ENCODE data around the gene FMNL2. TPM values are rescaled to one million over a fixed set of nuclear protein-coding genes. Genes with fewer than 3 reads are reported as not detected.

Gene FMNL2
- total RNA-seq, 1 experiment from 2014 or later: 28.1 TPM

DNA sequence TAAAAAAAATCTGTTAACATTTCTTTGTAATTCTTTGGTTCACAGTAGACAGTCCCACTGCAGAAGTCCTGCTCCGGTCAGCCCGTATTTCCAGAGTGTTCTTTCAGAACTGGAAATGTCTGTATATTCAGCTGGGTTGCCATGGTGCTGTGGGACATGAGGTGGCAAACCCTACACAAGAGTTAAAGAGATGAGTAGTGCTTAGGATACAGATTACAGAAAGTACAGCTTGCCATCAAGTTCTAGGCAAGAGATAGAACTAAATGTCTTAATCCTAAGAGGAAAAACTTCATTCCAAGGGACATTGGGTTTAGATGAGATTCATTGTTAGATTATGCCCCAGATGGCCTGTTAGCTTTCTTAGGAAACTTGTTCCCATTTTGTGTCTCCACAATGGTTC, 60.1 kb downstream of the FMNL2 start:
- no peak overlapping the region for H3K27ac ChIP-seq (ENCODE audit: low read depth, low read length)
- ChIA-PET RAD21 (ENCODE audit: low non-redundant PET in 1 of 2, low total read pairs in 2 of 2, uncharacterized antibody in 2 of 2, unreplicated experiment in 2 of 2) (no interaction called here), CTCF (no interaction called here), POLR2A (no interaction called here)
- no peak for TF ChIP-seq ZFX (IDR thresholded peaks at IDR 0.05)
- TF ChIP-seq EZH2phosphoT487 (IDR thresholded peaks at IDR 0.05; ENCODE audit: borderline replicate concordance): no peak
- TF ChIP-seq CEBPB (IDR thresholded peaks at IDR 0.05; ENCODE audit: low read depth): no peak
- TF ChIP-seq POLR2AphosphoS5 (IDR thresholded peaks at IDR 0.05; ENCODE audit: low read depth, low read length): no peak
- TF ChIP-seq SRF (IDR thresholded peaks at IDR 0.05; ENCODE audit: low read depth): no peak
- TF ChIP-seq SP1 (IDR thresholded peaks at IDR 0.05; ENCODE audit: low read depth): no peak
- TF ChIP-seq TCF7L2 (IDR thresholded peaks at IDR 0.05; ENCODE audit: borderline replicate concordance, extremely low read depth, insufficient read depth, insufficient read length): no peak
- TF ChIP-seq ZNF274 (IDR thresholded peaks at IDR 0.05; ENCODE audit: low read depth, low read length): no peak
- no peak for TF ChIP-seq POLR2A (IDR thresholded peaks at IDR 0.05; ENCODE audit: borderline replicate concordance, extremely low read depth, insufficient read depth, insufficient read length)
- no peak for TF ChIP-seq SIN3A (IDR thresholded peaks at IDR 0.05; ENCODE audit: low read depth)
- TF ChIP-seq JUND (IDR thresholded peaks at IDR 0.05): no peak
- no peak for TF ChIP-seq FOSL1 (IDR thresholded peaks at IDR 0.05; ENCODE audit: low read depth)
- TF ChIP-seq, protein P1, sequence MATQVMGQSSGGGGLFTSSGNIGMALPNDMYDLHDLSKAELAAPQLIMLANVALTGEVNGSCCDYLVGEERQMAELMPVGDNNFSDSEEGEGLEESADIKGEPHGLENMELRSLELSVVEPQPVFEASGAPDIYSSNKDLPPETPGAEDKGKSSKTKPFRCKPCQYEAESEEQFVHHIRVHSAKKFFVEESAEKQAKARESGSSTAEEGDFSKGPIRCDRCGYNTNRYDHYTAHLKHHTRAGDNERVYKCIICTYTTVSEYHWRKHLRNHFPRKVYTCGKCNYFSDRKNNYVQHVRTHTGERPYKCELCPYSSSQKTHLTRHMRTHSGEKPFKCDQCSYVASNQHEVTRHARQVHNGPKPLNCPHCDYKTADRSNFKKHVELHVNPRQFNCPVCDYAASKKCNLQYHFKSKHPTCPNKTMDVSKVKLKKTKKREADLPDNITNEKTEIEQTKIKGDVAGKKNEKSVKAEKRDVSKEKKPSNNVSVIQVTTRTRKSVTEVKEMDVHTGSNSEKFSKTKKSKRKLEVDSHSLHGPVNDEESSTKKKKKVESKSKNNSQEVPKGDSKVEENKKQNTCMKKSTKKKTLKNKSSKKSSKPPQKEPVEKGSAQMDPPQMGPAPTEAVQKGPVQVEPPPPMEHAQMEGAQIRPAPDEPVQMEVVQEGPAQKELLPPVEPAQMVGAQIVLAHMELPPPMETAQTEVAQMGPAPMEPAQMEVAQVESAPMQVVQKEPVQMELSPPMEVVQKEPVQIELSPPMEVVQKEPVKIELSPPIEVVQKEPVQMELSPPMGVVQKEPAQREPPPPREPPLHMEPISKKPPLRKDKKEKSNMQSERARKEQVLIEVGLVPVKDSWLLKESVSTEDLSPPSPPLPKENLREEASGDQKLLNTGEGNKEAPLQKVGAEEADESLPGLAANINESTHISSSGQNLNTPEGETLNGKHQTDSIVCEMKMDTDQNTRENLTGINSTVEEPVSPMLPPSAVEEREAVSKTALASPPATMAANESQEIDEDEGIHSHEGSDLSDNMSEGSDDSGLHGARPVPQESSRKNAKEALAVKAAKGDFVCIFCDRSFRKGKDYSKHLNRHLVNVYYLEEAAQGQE (IDR thresholded peaks at IDR 0.05; ENCODE audit: low read depth): no peak
- TF ChIP-seq, protein P2, sequence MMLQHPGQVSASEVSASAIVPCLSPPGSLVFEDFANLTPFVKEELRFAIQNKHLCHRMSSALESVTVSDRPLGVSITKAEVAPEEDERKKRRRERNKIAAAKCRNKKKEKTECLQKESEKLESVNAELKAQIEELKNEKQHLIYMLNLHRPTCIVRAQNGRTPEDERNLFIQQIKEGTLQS (IDR thresholded peaks at IDR 0.05): no peak
- TF ChIP-seq YY1 (IDR thresholded peaks at IDR 0.05; ENCODE audit: extremely low read depth, insufficient replicate concordance, low read depth, low read length): no peak
- no peak for TF ChIP-seq EZH2 (IDR thresholded peaks at IDR 0.05)
- TF ChIP-seq, protein P3, sequence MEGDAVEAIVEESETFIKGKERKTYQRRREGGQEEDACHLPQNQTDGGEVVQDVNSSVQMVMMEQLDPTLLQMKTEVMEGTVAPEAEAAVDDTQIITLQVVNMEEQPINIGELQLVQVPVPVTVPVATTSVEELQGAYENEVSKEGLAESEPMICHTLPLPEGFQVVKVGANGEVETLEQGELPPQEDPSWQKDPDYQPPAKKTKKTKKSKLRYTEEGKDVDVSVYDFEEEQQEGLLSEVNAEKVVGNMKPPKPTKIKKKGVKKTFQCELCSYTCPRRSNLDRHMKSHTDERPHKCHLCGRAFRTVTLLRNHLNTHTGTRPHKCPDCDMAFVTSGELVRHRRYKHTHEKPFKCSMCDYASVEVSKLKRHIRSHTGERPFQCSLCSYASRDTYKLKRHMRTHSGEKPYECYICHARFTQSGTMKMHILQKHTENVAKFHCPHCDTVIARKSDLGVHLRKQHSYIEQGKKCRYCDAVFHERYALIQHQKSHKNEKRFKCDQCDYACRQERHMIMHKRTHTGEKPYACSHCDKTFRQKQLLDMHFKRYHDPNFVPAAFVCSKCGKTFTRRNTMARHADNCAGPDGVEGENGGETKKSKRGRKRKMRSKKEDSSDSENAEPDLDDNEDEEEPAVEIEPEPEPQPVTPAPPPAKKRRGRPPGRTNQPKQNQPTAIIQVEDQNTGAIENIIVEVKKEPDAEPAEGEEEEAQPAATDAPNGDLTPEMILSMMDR (IDR thresholded peaks at IDR 0.05 in 2 of 3, conservative IDR thresholded peaks at IDR 0.05 in 1 of 3; ENCODE audit: borderline replicate concordance in 1 of 3, insufficient read depth in 1 of 3, low read depth in 2 of 3, low read length in 2 of 3): no peak
- TF ChIP-seq RAD21 (IDR thresholded peaks at IDR 0.05; ENCODE audit: low read depth): no peak
- H3K9me2 ChIP-seq (ENCODE audit: insufficient read depth): no peaks in the 10 kb centered on the region
- no TSS peak for BruUV-seq (replicated peaks)
- no peaks in the 10 kb centered on the region for H3K36me3 ChIP-seq (ENCODE audit: control insufficient read depth in 1 of 2, insufficient read depth in 2 of 2, low read length in 2 of 2)
- H3K9ac ChIP-seq (ENCODE audit: low read length): no peak overlapping the region
- H3K4me3 ChIP-seq (replicated peaks in 1 of 2; ENCODE audit: low read depth in 1 of 2, low read length in 2 of 2): no peak overlapping the region
- H3K79me2 ChIP-seq (ENCODE audit: insufficient read depth, low read length): peaks cover 28% of the 10 kb centered on the region
- DNase-seq (ENCODE audit: low read depth, low spot score) (no peak), ATAC-seq (no peak)
- H3K9me3 ChIP-seq (ENCODE audit: control insufficient read depth in 1 of 2, insufficient read depth in 1 of 2, low read depth in 1 of 2, low read length in 2 of 2): no peaks in the 10 kb centered on the region
- intact Hi-C loops (cut with micrococcal nuclease): no loop called here
- H3K27me3 ChIP-seq (ENCODE audit: insufficient read depth, low read length): no peaks in the 10 kb centered on the region
- H3K4me1 ChIP-seq (ENCODE audit: control insufficient read depth in 1 of 2, insufficient read depth in 2 of 2, low read length in 2 of 2): peaks cover 0 to 6% of the 10 kb centered on the region in 2 experiments; a peak in 1 of 4 replicates
- H3K4me2 ChIP-seq (ENCODE audit: low read length): no peak overlapping the region
- H4K20me1 ChIP-seq (ENCODE audit: insufficient read depth): no peaks in the 10 kb centered on the region
- H2AFZ ChIP-seq (ENCODE audit: low read depth, low read length, poor library complexity, severe bottlenecking): no peak overlapping the region

Data from HCT116 (cell line).